Stimulated activated naive CD8-positive, alpha-beta T cell treated with anti-CD3 and anti-CD28 coated beads, Interleukin-15, Interleukin-2, amounts not matched to agents 100 U/mL and 50 U/mL, for 24 hours (primary cell): ENCODE results near the gene NDRG2.

ENCODE experiments used
- ATAC-seq: fragments of 150-1000 bp; cut with Tn5 transposase; one replicate; pipeline ENCODE4 v1.10.0; 2021
- DNase-seq: peaks from one replicate; pipeline ENCODE4 v3.0.0; 2021

The NDRG2 gene

GRCh38 chr14:20970647-20970982 lies 54.2 kb downstream of the NDRG2 start:
- DNase-seq, result no peak
- peak; percentile 2 for ATAC-seq

- ATAC-seq, result no peak
- no peak for DNase-seq
Observed at GRCh38 chr14:20969336-20969735, 55.5 kb downstream of the NDRG2 start.
